Thymus (tissue), 2 donors: ENCODE measurements around the gene S100P. TPM values are rescaled to one million over a fixed set of nuclear protein-coding genes. Genes with fewer than 3 reads are reported as not detected.

Source experiments
- polyA plus RNA-seq: library from polyadenylated mRNA; stranded (reverse); fragments of 200-250 nt; gene quantifications from one replicate; pipeline ENCODE4 v1.2.3, GENCODE V29; 2013
- total RNA-seq: library from RNA; stranded (reverse); fragments of 120-200 nt; gene quantifications from one replicate; pipeline ENCODE4 v1.2.4, GENCODE V29; 2013
- donor health status: healthy.

Gene S100P
- total and polyA plus RNA-seq, 2 donors = 9.7 to 32.8 TPM

Other genes starting within 250 kb of the S100P start
- gene PPP2R2C, start 221.3 kb upstream of the S100P start, total RNA-seq = 5.4 TPM
- 6.4 TPM for gene PPP2R2C, start 221.3 kb upstream of the S100P start, polyA plus RNA-seq
- gene MAN2B2, start 118.7 kb upstream of the S100P start, total RNA-seq = 6.7 TPM
- 14.3 TPM for gene MAN2B2, start 118.7 kb upstream of the S100P start, polyA plus RNA-seq
- gene MRFAP1, start 53.2 kb upstream of the S100P start, total RNA-seq = 67.3 TPM
- gene MRFAP1, start 53.2 kb upstream of the S100P start, polyA plus RNA-seq = 302 TPM
- gene MRFAP1L1, start 16.0 kb downstream of the S100P start, total RNA-seq = 77.6 TPM
- 103 TPM for gene MRFAP1L1, start 16.0 kb downstream of the S100P start, polyA plus RNA-seq
- 11.9 TPM for gene BLOC1S4, start 22.3 kb downstream of the S100P start, total RNA-seq
- 23.4 TPM for gene BLOC1S4, start 22.3 kb downstream of the S100P start, polyA plus RNA-seq
- gene KIAA0232, start 88.8 kb downstream of the S100P start, total RNA-seq = 12.8 TPM
- gene KIAA0232, start 88.8 kb downstream of the S100P start, polyA plus RNA-seq = 10.5 TPM
- gene TBC1D14, start 215.9 kb downstream of the S100P start, total RNA-seq = 59.6 TPM
- gene TBC1D14, start 215.9 kb downstream of the S100P start, polyA plus RNA-seq = 28.4 TPM